HFF-Myc (cell line): ENCODE data around the gene LARGE1.

Experiments used
- DNase-seq: peaks from one replicate; pipeline ENCODE4 v3.0.0-alpha.2; 2011; ENCODE audit warnings: low read depth; ENCODE audit errors: extremely low read depth
- H3K4me3 ChIP-seq: replicated peaks from 2 replicates; pipeline ENCODE4 v1.5.1; 2011; ENCODE audit warnings: low read depth, mild to moderate bottlenecking, control low read depth, low read length
- CTCF ChIP-seq: IDR thresholded peaks from 2 replicates; pipeline ENCODE4 v1.5.1; 2012; ENCODE audit warnings: mild to moderate bottlenecking, low read depth, low read length, control low read depth; ENCODE audit errors: missing control alignments

The LARGE1 gene

GRCh38 chr22:33883961-33884808 lies 36.1 kb downstream of the LARGE1 start:
- DNase-seq = no peak
- no peak for TF ChIP-seq CTCF
- no peak overlapping the region for H3K4me3 ChIP-seq

- no peak overlapping the region for H3K4me3 ChIP-seq
- no peak for DNase-seq
- TF ChIP-seq CTCF = no peak
Observed at GRCh38 chr22:33883561-33883960, 36.7 kb downstream of the LARGE1 start.

GRCh38 chr22:33882991-33883390 lies 37.3 kb downstream of the LARGE1 start:
- no peak for TF ChIP-seq CTCF
- H3K4me3 ChIP-seq = no peak overlapping the region
- DNase-seq = no peak

GRCh38 chr22:33880986-33881385 lies 39.3 kb downstream of the LARGE1 start:
- DNase-seq = no peak
- H3K4me3 ChIP-seq = no peak overlapping the region
- no peak for TF ChIP-seq CTCF

GRCh38 chr22:33879796-33880195 lies 40.5 kb downstream of the LARGE1 start:
- no peak for DNase-seq
- no peak for TF ChIP-seq CTCF
- H3K4me3 ChIP-seq = no peak overlapping the region

GRCh38 chr22:33875316-33875715 lies 45.0 kb downstream of the LARGE1 start:
- no peak for DNase-seq
- H3K4me3 ChIP-seq = no peak overlapping the region
- TF ChIP-seq CTCF = no peak
